ENCODE results near the gene MAP2K6. TPM values are rescaled to one million over a fixed set of nuclear protein-coding genes. Genes with fewer than 3 reads are reported as not detected.

The MAP2K6 gene
- total RNA-seq, 2 experiments from 2014 or later, result 2.7 to 3.4 TPM

GRCh38 chr17:69444023-69444422 is 29.5 kb downstream of the MAP2K6 start:
- Mint-ChIP-seq H3K27ac (no peak overlapping the region), H3K27me3 (no peaks in the 10 kb centered on the region), H3K36me3 (ENCODE audit: low read depth) (peaks cover 12% of the 10 kb centered on the region), H3K4me3 (no peak overlapping the region), H3K9me3 (ENCODE audit: low read depth) (peaks cover 10% of the 10 kb centered on the region), H3K4me1 (peaks cover 11% of the 10 kb centered on the region)
- DNase-seq (no peak), ATAC-seq (no peak)
- ChIA-PET POLR2A (no interaction called here), CTCF (interaction anchor here (1.5 to 2.2 kb wide), 2 partner anchors 10 to 49 kb away, joined by 3 to 7 read pairs; no protein-coding TSS in a partner anchor)
- intact Hi-C loops (cut with DNase I, micrococcal nuclease), result no loop called here

- no peak for ATAC-seq
- peaks cover 5% of the 10 kb centered on the region for H3K36me3 Mint-ChIP-seq (ENCODE audit: low read depth)
- no peaks in the 10 kb centered on the region for H3K27me3 Mint-ChIP-seq
- no peak for DNase-seq
- peaks cover 4% of the 10 kb centered on the region for H3K4me1 Mint-ChIP-seq
- intact Hi-C loops (cut with DNase I, micrococcal nuclease), result no loop called here
- H3K4me3 Mint-ChIP-seq, result no peak overlapping the region
- ChIA-PET POLR2A (no interaction called here), CTCF (interaction anchor here (0.6 to 2.2 kb wide), 6 partner anchors 9 to 900 kb away, joined by 3 to 7 read pairs (median 4); no protein-coding TSS in a partner anchor)
- no peak overlapping the region for H3K27ac Mint-ChIP-seq
- H3K9me3 Mint-ChIP-seq (ENCODE audit: low read depth), result peaks cover 3% of the 10 kb centered on the region
These were observed 30.6 kb downstream of the MAP2K6 start for GRCh38 chr17:69445132-69445531.

- ATAC-seq (no peak), DNase-seq (no peak)
- Mint-ChIP-seq H3K4me1 (peaks cover 12% of the 10 kb centered on the region), H3K9me3 (ENCODE audit: low read depth) (no peaks in the 10 kb centered on the region), H3K27ac (no peak overlapping the region), H3K4me3 (no peak overlapping the region), H3K36me3 (ENCODE audit: low read depth) (peaks cover 1% of the 10 kb centered on the region), H3K27me3 (no peaks in the 10 kb centered on the region)
- CTCF ChIA-PET, result no interaction called here
- intact Hi-C loops (cut with DNase I, micrococcal nuclease), result no loop called here
- POLR2A ChIA-PET, result no interaction called here
These were observed 33.2 kb downstream of the MAP2K6 start for GRCh38 chr17:69447726-69448125.

- Mint-ChIP-seq H3K4me1 (peaks cover 14% of the 10 kb centered on the region), H3K9me3 (ENCODE audit: low read depth) (no peaks in the 10 kb centered on the region), H3K27me3 (no peaks in the 10 kb centered on the region), H3K27ac (no peak overlapping the region), H3K4me3 (no peak overlapping the region), H3K36me3 (ENCODE audit: low read depth) (peaks cover 1% of the 10 kb centered on the region)
- DNase-seq, result no peak
- ChIA-PET POLR2A (no interaction called here), CTCF (no interaction called here)
- intact Hi-C loops (cut with DNase I, micrococcal nuclease), result no loop called here
- ATAC-seq, result no peak
These were observed 34.1 kb downstream of the MAP2K6 start for GRCh38 chr17:69448431-69449102.

GRCh38 chr17:69450131-69450530 is 35.6 kb downstream of the MAP2K6 start:
- no peak for DNase-seq
- CTCF ChIA-PET, result interaction anchor here (1.4 kb wide), 1 partner anchor 11 kb away, joined by 3 read pairs; no protein-coding TSS in a partner anchor
- intact Hi-C loops (cut with DNase I, micrococcal nuclease), result no loop called here
- no peaks in the 10 kb centered on the region for H3K27me3 Mint-ChIP-seq
- H3K4me3 Mint-ChIP-seq, result no peak overlapping the region
- H3K27ac Mint-ChIP-seq, result no peak overlapping the region
- H3K4me1 Mint-ChIP-seq, result peaks cover 14% of the 10 kb centered on the region
- no peaks in the 10 kb centered on the region for H3K9me3 Mint-ChIP-seq (ENCODE audit: low read depth)
- POLR2A ChIA-PET, result no interaction called here
- H3K36me3 Mint-ChIP-seq (ENCODE audit: low read depth), result peaks cover 1% of the 10 kb centered on the region
- ATAC-seq, result no peak

GRCh38 chr17:69450918-69451317 is 36.4 kb downstream of the MAP2K6 start:
- ChIA-PET POLR2A (no interaction called here), CTCF (interaction anchor here (0.7 to 1.4 kb wide), 3 partner anchors 12 to 57 kb away, joined by 3 read pairs; no protein-coding TSS in a partner anchor)
- Mint-ChIP-seq H3K27me3 (no peaks in the 10 kb centered on the region), H3K36me3 (ENCODE audit: low read depth) (peaks cover 4% of the 10 kb centered on the region), H3K4me3 (no peak overlapping the region), H3K27ac (no peak overlapping the region), H3K4me1 (peaks cover 14% of the 10 kb centered on the region), H3K9me3 (ENCODE audit: low read depth) (no peaks in the 10 kb centered on the region)
- DNase-seq (no peak), ATAC-seq (no peak)
- intact Hi-C loops (cut with DNase I, micrococcal nuclease), result no loop called here

GRCh38 chr17:69451416-69452394 is 37.2 kb downstream of the MAP2K6 start:
- ATAC-seq (no peak), DNase-seq (no peak)
- Mint-ChIP-seq H3K4me1 (peaks cover 17% of the 10 kb centered on the region), H3K27me3 (no peaks in the 10 kb centered on the region), H3K4me3 (no peak overlapping the region), H3K27ac (no peak overlapping the region), H3K9me3 (ENCODE audit: low read depth) (no peaks in the 10 kb centered on the region), H3K36me3 (ENCODE audit: low read depth) (peaks cover 4% of the 10 kb centered on the region)
- POLR2A ChIA-PET, result no interaction called here
- intact Hi-C loops (cut with DNase I, micrococcal nuclease), result no loop called here
- CTCF ChIA-PET, result interaction anchor here (0.9 to 1.4 kb wide), 2 partner anchors 13 to 28 kb away, joined by 3 read pairs; no protein-coding TSS in a partner anchor

- CTCF ChIA-PET, result no interaction called here
These were observed 38.3 kb downstream of the MAP2K6 start for GRCh38 chr17:69452664-69453260.

GRCh38 chr17:69454051-69454450 is 39.6 kb downstream of the MAP2K6 start:
- ChIA-PET CTCF (interaction anchor here (2.1 kb wide), 1 partner anchor 9 kb away, joined by 7 read pairs; no protein-coding TSS in a partner anchor), POLR2A (no interaction called here)
- Mint-ChIP-seq H3K9me3 (ENCODE audit: low read depth) (no peaks in the 10 kb centered on the region), H3K4me1 (peaks cover 27% of the 10 kb centered on the region), H3K27me3 (no peaks in the 10 kb centered on the region), H3K27ac (no peak overlapping the region), H3K36me3 (ENCODE audit: low read depth) (peaks cover 4% of the 10 kb centered on the region), H3K4me3 (no peak overlapping the region)
- ATAC-seq (no peak), DNase-seq (no peak)
- intact Hi-C loops (cut with DNase I, micrococcal nuclease), result no loop called here

More at GRCh38 chr17:69452664-69453260, 38.3 kb downstream of the MAP2K6 start:
- ATAC-seq, result no peak
- Mint-ChIP-seq H3K27ac (no peak overlapping the region), H3K36me3 (ENCODE audit: low read depth) (peaks cover 4% of the 10 kb centered on the region), H3K4me1 (peaks cover 21% of the 10 kb centered on the region), H3K9me3 (ENCODE audit: low read depth) (no peaks in the 10 kb centered on the region), H3K4me3 (no peak overlapping the region), H3K27me3 (no peaks in the 10 kb centered on the region)
- POLR2A ChIA-PET, result no interaction called here
- intact Hi-C loops (cut with DNase I, micrococcal nuclease), result no loop called here
- DNase-seq, result no peak

- Mint-ChIP-seq H3K4me1 (peaks cover 27% of the 10 kb centered on the region), H3K27me3 (no peaks in the 10 kb centered on the region), H3K36me3 (ENCODE audit: low read depth) (peaks cover 4% of the 10 kb centered on the region), H3K4me3 (no peak overlapping the region), H3K9me3 (ENCODE audit: low read depth) (no peaks in the 10 kb centered on the region), H3K27ac (no peak overlapping the region)
- DNase-seq (no peak), ATAC-seq (no peak)
- POLR2A ChIA-PET, result no interaction called here
- intact Hi-C loops (cut with DNase I, micrococcal nuclease), result no loop called here
- CTCF ChIA-PET, result interaction anchor here (0.6 to 2.1 kb wide), 2 partner anchors 10 to 11 kb away, joined by 3 to 7 read pairs; no protein-coding TSS in a partner anchor
These were observed 40.5 kb downstream of the MAP2K6 start for GRCh38 chr17:69455040-69455439.

GRCh38 chr17:69457603-69458002 is 43.1 kb downstream of the MAP2K6 start:
- peaks cover 17% of the 10 kb centered on the region for H3K4me1 Mint-ChIP-seq
- H3K27me3 Mint-ChIP-seq, result no peaks in the 10 kb centered on the region
- no peak overlapping the region for H3K27ac Mint-ChIP-seq
- no peaks in the 10 kb centered on the region for H3K9me3 Mint-ChIP-seq (ENCODE audit: low read depth)
- DNase-seq (peak; percentile 12), ATAC-seq (peak; percentile 88)
- intact Hi-C loops (cut with DNase I, micrococcal nuclease), result no loop called here
- peaks cover 3% of the 10 kb centered on the region for H3K36me3 Mint-ChIP-seq (ENCODE audit: low read depth)
- H3K4me3 Mint-ChIP-seq, result no peak overlapping the region
- POLR2A ChIA-PET, result no interaction called here
- CTCF ChIA-PET, result interaction anchor here (0.7 to 1.7 kb wide), 2 partner anchors 19 to 1516 kb away, joined by 3 to 4 read pairs; no protein-coding TSS in a partner anchor

All from activated CD4-positive, alpha-beta T cell treated with anti-CD3 and anti-CD28 coated beads for 36 hours (primary cell).